ENCODE data around the gene LMTK3. TPM values are rescaled to one million over a fixed set of nuclear protein-coding genes. Genes with fewer than 3 reads are reported as not detected.
"Not testable (repeated sequence)": the region's sequence is repeated elsewhere in the genome, so short reads cannot be mapped to it uniquely, and the experiment has no call there.

The LMTK3 gene
- total RNA-seq, 1 donor from 2014 or later, result 0.11 TPM

DNA sequence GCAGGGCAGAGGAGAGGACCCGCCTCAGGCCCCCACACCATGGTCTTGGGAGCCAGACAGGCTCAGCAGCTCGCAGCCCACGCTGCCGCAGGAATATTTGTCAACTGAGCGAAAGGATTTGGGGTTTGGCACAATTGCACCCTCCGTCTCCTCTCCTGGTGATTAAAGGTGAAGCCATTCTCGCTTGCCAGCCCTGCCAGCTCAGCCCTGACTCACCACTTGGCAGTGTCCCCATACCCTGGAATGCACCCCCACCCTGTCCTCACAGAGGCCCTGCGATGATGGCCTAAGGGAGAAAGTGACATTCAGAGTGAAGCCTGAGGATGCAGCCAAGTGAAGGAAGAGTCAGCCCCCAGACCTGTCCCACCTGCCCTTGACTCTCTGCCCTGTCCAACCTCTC is 23.7 kb downstream of the LMTK3 start:
- Histone ChIP-seq H3K4me3 (no peak overlapping the region), H3K27ac (peak overlapping the region; percentile 35 to 62), H3K27me3 (no peaks in the 10 kb centered on the region), H3K9me3 (no peaks in the 10 kb centered on the region), H3K36me3 (no peaks in the 10 kb centered on the region), H3K4me1 (peaks cover 0 to 15% of the 10 kb centered on the region in 2 donors)
- peak; percentile 62 to 92 for DNase-seq (ENCODE audit: low spot score in 2 of 2)
- intact Hi-C loops (cut with DNase I), result loop anchor here (2.0 to 5.0 kb wide), 2 partner anchors 19 to 126 kb away; partner anchors contain the start of genes CYTH2, SYNGR4 and TMEM143
- TF ChIP-seq, protein P1, sequence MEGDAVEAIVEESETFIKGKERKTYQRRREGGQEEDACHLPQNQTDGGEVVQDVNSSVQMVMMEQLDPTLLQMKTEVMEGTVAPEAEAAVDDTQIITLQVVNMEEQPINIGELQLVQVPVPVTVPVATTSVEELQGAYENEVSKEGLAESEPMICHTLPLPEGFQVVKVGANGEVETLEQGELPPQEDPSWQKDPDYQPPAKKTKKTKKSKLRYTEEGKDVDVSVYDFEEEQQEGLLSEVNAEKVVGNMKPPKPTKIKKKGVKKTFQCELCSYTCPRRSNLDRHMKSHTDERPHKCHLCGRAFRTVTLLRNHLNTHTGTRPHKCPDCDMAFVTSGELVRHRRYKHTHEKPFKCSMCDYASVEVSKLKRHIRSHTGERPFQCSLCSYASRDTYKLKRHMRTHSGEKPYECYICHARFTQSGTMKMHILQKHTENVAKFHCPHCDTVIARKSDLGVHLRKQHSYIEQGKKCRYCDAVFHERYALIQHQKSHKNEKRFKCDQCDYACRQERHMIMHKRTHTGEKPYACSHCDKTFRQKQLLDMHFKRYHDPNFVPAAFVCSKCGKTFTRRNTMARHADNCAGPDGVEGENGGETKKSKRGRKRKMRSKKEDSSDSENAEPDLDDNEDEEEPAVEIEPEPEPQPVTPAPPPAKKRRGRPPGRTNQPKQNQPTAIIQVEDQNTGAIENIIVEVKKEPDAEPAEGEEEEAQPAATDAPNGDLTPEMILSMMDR (IDR thresholded peaks at IDR 0.05), result no peak

DNA sequence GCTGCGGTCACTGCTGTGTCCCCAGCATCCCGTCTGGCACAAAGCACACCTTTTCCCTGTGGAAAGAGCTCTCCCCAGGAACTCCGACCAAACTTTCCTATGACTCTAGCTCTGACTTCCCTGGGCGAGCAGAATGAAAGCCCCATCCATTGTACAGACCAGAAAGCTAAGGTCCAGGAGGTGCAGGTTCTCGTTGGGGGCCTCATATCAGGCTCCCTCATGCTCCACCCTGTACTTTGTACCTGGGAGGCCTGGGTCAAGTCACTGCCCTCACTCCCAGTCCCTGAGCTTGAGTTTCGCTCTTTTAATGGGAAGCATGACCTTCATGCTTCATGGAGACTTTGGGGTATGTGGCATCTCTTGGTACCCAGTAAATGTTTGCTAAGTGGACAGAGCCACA is 24.1 kb downstream of the LMTK3 start:
- H3K9me3 ChIP-seq, result no peaks in the 10 kb centered on the region
- H3K4me1 ChIP-seq, result peaks cover 0 to 15% of the 10 kb centered on the region in 2 donors
- H3K36me3 ChIP-seq, result no peaks in the 10 kb centered on the region
- H3K27me3 ChIP-seq, result no peaks in the 10 kb centered on the region
- H3K4me3 ChIP-seq, result no peak overlapping the region
- TF ChIP-seq, protein P1 (IDR thresholded peaks at IDR 0.05), result no peak
- peak overlapping the region; percentile 24 to 62 for H3K27ac ChIP-seq
- intact Hi-C loops (cut with DNase I), result loop anchor here (5.0 kb wide), 1 partner anchor 125 kb away; the partner anchor contains the start of genes SYNGR4 and TMEM143
- DNase-seq (ENCODE audit: low spot score in 2 of 2), result no peak

DNA sequence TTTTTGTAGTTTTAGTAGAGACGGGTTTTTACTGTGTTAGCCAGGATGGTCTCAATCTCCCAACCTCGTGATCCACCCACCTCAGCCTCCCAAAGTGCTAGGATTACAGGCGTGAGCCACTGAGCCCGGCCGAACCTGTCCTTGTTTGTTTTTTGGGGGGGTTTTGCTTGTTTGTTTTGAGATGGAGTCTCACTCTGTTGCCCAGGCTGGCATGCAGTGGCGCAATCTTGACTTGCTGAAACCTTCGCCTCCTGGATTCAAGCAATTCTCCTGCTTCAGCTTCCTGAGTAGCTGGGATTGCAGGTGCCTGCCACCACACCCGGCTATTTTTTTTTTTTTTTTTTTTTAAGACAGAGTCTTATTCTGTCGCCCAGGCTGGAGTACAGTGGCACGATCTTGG is 24.9 kb downstream of the LMTK3 start:
- intact Hi-C loops (cut with DNase I), result loop anchor here (5.0 kb wide), 1 partner anchor 124 kb away; the partner anchor contains the start of genes SYNGR4 and TMEM143
- H3K4me3 ChIP-seq; H3K36me3 ChIP-seq; H3K27me3 ChIP-seq; H3K9me3 ChIP-seq; H3K27ac ChIP-seq; DNase-seq (ENCODE audit: low spot score in 2 of 2): not testable (repeated sequence)
- H3K4me1 ChIP-seq, result peaks cover 2 to 14% of the 10 kb centered on the region in 2 donors

DNA sequence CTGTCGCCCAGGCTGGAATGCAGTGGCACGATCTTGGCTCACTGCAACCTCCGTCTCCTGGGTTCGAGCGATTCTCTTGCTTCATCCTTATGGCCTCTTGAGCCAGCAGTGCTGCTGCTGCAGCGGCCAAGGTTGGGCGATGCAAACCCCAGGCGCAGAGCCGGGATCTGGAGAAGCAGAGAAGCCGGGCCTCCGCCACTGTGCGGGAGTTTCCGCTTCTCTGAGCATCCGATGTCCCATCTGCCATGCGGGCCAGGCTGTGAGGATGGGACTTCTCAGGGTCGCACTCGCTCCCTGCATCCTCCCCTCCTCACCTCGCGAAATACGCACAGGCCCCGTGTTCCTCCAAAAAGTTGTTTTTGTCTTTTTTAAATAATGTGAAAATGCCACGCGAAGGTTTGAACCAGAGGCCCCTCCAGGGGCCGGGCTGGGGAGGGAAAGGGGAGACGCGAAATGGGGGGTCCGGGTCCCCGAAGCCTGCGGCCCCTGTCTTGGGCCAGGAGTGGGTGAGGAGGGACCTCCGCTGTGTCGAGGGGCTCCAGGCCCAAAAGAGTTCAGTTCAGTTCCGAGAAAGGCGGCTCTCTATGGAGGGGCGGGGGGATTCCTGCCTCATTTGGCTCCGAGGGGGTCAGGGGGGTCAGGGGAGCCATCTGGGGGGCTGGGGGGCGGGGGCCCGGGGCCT is 26.6 kb downstream of the LMTK3 start:
- Histone ChIP-seq H3K4me1 (peaks cover 9 to 16% of the 10 kb centered on the region in 2 donors), H3K9me3 (no peaks in the 10 kb centered on the region), H3K27me3 (no peaks in the 10 kb centered on the region), H3K4me3 (no peak overlapping the region), H3K36me3 (no peaks in the 10 kb centered on the region), H3K27ac (no peak overlapping the region)
- intact Hi-C loops (cut with DNase I), result loop anchor here (5.0 kb wide), 1 partner anchor 123 kb away; the partner anchor contains the start of genes SYNGR4 and TMEM143
- no peak for DNase-seq (ENCODE audit: low spot score in 2 of 2)
- TF ChIP-seq, protein P1 (IDR thresholded peaks at IDR 0.05), result no peak

DNA sequence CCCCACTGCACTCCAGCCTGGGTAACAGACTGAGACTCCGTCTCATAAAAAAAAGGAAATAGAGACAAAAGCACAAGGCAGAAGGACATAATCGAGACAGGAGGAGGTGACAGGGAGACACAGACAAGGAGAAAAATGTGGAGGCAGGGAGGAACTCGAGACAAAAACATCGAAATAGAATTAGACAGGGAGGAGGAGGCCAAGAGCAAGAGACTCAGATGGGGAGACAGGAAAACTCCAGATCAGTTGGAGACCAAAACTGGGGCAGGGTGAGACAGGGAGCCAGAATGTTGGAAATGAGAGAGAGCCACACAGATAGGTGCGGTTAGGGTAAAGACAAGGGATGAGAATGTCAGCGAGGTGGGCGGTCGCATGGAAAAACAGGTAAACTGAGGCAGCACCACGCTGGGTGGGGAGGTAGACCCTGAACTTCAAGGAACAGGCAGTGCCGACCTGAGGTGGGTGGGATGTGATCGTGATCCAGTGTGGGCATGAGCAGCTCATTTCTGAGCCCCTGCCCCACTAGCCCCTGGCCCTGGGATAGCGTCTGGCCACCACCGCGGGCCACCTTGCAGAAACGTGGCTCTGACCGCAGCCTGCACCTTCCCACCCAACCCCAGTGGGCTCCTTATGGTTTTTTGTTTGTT is 27.3 kb downstream of the LMTK3 start:
- TF ChIP-seq, protein P1 (IDR thresholded peaks at IDR 0.05), result no peak
- Histone ChIP-seq H3K9me3 (no peaks in the 10 kb centered on the region), H3K4me1 (peaks cover 9 to 16% of the 10 kb centered on the region in 2 donors), H3K36me3 (peaks cover 0 to under 1% of the 10 kb centered on the region in 2 donors), H3K4me3 (no peak overlapping the region), H3K27me3 (no peaks in the 10 kb centered on the region), H3K27ac (no peak overlapping the region)
- no peak for DNase-seq (ENCODE audit: low spot score in 2 of 2)
- intact Hi-C loops (cut with DNase I), result no loop called here

DNA sequence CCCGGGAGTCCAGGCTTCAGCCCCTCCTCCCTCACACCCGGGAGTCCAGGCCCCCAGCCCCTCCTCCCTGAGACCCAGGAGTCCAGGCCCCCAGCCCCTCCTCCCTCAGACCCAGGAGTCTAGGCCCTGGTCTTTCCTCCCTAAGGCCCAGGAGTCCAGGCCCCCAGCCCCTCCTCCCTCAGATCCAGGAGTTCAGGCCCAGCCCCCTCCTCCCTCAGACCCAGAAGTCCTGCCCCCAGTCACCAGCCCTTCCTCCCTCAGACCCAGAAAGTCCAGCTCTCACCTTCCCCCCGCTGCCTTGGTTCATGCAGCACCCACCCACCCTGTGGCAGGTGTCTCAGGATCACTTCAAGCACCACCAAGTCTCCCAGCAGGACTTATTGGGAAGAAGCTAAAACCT is 28.3 kb downstream of the LMTK3 start:
- no peak overlapping the region for H3K4me3 ChIP-seq
- intact Hi-C loops (cut with DNase I), result no loop called here
- TF ChIP-seq, protein P1 (IDR thresholded peaks at IDR 0.05), result no peak
- H3K27ac ChIP-seq, result no peak overlapping the region
- no peaks in the 10 kb centered on the region for H3K27me3 ChIP-seq
- H3K9me3 ChIP-seq, result no peaks in the 10 kb centered on the region
- no peak for DNase-seq (ENCODE audit: low spot score in 2 of 2)
- H3K4me1 ChIP-seq, result peaks cover 9 to 15% of the 10 kb centered on the region in 2 donors
- H3K36me3 ChIP-seq, result peaks cover 1 to 9% of the 10 kb centered on the region in 2 donors
